Gastroesophageal sphincter (tissue), 3 donors: ENCODE data around the gene NKX1-2.

ENCODE experiments used
- POLR2A ChIP-seq, 2 donors: fragments of 450-650 bp; IDR thresholded peaks; one replicate each; pipeline ENCODE4 v1.6.1; 2017; ENCODE audit warnings: antibody characterized with exemption in 2 of 2, mild to moderate bottlenecking in 2 of 2, moderate library complexity in 1 of 2
- TF ChIP-seq, protein P1 (sequence below), 4 experiments: fragments of 200-600 bp in 2 of 4; fragments of 450-650 bp in 2 of 4; sonication (generic) in 1 of 4; IDR thresholded peaks; one replicate each; pipeline ENCODE4 v1.5.1; 2017 to 2019; ENCODE audit warnings: antibody characterized with exemption in 4 of 4, mild to moderate bottlenecking in 2 of 4, moderate library complexity in 2 of 4

DNA sequence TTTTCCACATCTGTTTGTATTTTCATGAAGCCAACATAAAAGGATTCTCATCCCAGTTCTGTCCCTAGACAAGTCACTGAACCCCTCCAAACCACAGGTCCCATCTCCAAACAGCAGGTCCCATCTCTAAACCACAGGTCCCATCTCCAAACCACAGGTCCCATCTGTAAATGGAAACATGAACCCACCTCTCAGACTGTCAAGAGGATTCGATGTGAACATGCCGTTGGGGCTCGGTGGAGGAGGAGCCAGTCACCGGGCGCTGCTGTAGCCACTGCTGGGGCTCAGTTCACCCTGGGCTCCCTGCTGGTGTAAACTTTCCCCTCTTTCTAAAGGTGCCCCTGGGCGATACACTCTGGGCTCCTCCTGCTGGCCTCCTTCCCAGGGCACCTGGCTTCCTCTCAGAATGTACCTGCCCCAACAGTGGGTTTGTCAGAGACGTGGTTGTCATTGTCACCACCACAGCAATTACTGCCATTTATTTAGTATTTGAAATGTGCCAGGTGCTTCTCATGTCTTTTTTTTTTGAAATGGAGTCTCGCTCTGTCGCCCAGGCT lies 24.8 kb upstream of the NKX1-2 start:
- no peak for TF ChIP-seq POLR2A (IDR thresholded peaks at IDR 0.05)
- TF ChIP-seq, protein P1, sequence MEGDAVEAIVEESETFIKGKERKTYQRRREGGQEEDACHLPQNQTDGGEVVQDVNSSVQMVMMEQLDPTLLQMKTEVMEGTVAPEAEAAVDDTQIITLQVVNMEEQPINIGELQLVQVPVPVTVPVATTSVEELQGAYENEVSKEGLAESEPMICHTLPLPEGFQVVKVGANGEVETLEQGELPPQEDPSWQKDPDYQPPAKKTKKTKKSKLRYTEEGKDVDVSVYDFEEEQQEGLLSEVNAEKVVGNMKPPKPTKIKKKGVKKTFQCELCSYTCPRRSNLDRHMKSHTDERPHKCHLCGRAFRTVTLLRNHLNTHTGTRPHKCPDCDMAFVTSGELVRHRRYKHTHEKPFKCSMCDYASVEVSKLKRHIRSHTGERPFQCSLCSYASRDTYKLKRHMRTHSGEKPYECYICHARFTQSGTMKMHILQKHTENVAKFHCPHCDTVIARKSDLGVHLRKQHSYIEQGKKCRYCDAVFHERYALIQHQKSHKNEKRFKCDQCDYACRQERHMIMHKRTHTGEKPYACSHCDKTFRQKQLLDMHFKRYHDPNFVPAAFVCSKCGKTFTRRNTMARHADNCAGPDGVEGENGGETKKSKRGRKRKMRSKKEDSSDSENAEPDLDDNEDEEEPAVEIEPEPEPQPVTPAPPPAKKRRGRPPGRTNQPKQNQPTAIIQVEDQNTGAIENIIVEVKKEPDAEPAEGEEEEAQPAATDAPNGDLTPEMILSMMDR (IDR thresholded peaks at IDR 0.05), result no peak
